Memory B cell (primary cell): ENCODE results near the gene DDTL.
"Not testable (repeated sequence)": the region's sequence is repeated elsewhere in the genome, so short reads cannot be mapped to it uniquely, and the experiment has no call there.

Experiments
- ATAC-seq: fragments of 150-1000 bp; cut with Tn5 transposase; 2 replicates; pipeline ENCODE4 v1.10.0; 2021; ENCODE audit warnings: low read depth, mild to moderate bottlenecking, moderate library complexity
- DNase-seq, 2 donors: peaks; one replicate each; pipeline ENCODE4 v3.0.0; 2022; ENCODE audit warnings: low spot score in 2 of 2
- H3K27ac Mint-ChIP-seq: one replicate; pipeline ENCODE4 v1.8.0; 2022; ENCODE audit warnings: mild to moderate bottlenecking, moderate library complexity, mixed read lengths
- H3K27me3 Mint-ChIP-seq: one replicate; pipeline ENCODE4 v1.8.0; 2022; ENCODE audit warnings: mixed read lengths
- H3K36me3 Mint-ChIP-seq: one replicate; pipeline ENCODE4 v1.8.0; 2022; ENCODE audit warnings: mild to moderate bottlenecking, mixed read lengths
- H3K4me1 Mint-ChIP-seq: one replicate; pipeline ENCODE4 v1.8.0; 2022; ENCODE audit warnings: mixed read lengths
- H3K4me3 Mint-ChIP-seq: one replicate; pipeline ENCODE4 v1.8.0; 2022; ENCODE audit warnings: mild to moderate bottlenecking, moderate library complexity, mixed read lengths
- H3K9me3 Mint-ChIP-seq: one replicate; pipeline ENCODE4 v1.8.0; 2022; ENCODE audit warnings: mixed read lengths

The DDTL gene

GRCh38 chr22:23966568-23966967 lies at the start of gene DDTL:
DDTL (plus strand) TSS chr22:23966888; CDS start chr22:23966915, 27 bp downstream.
- H3K36me3 Mint-ChIP-seq, H3K27me3 Mint-ChIP-seq, H3K4me3 Mint-ChIP-seq, H3K4me1 Mint-ChIP-seq, DNase-seq, H3K27ac Mint-ChIP-seq, H3K9me3 Mint-ChIP-seq: not testable (repeated sequence)
- ATAC-seq, result peak; percentile 94

- H3K36me3 Mint-ChIP-seq, result peaks cover 24% of the 10 kb centered on the region
These were observed 46.4 kb upstream of the DDTL start for GRCh38 chr22:23920267-23920611.

DNA sequence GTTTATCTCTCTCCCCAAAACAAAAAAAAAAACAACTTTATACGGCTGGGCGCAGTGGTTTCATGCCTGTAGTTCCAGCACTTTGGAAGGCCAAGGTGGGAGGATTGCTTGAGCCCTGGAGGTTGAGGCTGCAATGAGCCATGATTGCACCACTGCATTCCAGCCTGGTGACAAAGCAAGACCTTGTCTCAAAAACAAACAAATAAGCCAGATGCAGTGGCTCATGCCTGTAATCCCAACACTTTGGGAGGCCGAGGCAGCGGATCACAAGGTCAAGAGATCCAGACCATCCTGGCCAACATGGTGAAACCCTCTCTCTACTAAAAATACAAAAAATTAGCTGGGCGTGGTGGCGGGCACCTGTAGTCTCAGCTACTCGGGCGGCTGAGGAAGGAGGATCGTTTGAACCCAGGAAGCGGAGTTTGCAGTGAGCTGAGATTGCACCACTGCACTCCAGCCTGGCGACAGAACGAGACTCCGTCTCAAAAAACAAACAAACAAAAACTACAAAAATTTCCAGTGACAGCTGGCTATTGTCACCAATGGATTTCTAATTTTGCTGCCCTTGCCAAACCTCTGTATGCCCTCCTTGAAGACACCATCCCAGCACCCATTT lies 45.0 kb upstream of the DDTL start:
- H3K27ac Mint-ChIP-seq, H3K4me3 Mint-ChIP-seq, H3K27me3 Mint-ChIP-seq, H3K9me3 Mint-ChIP-seq, H3K4me1 Mint-ChIP-seq, ATAC-seq, DNase-seq: not testable (repeated sequence)
- H3K36me3 Mint-ChIP-seq, result peaks cover 26% of the 10 kb centered on the region

More at GRCh38 chr22:23920267-23920611, 46.4 kb upstream of the DDTL start:
- not testable (repeated sequence) for H3K27ac Mint-ChIP-seq, H3K9me3 Mint-ChIP-seq, DNase-seq, H3K27me3 Mint-ChIP-seq, H3K4me3 Mint-ChIP-seq, ATAC-seq, H3K4me1 Mint-ChIP-seq

- Mint-ChIP-seq H3K27me3 (no peaks in the 10 kb centered on the region), H3K36me3 (peaks cover 34% of the 10 kb centered on the region), H3K27ac (no peak overlapping the region), H3K4me1 (peaks cover 4% of the 10 kb centered on the region), H3K4me3 (no peak overlapping the region), H3K9me3 (peaks cover 4% of the 10 kb centered on the region)
- DNase-seq (no peak), ATAC-seq (no peak)
These were observed 43.8 kb upstream of the DDTL start for GRCh38 chr22:23922921-23923320.

- H3K27ac Mint-ChIP-seq, result peak overlapping the region; percentile 38
- no peak overlapping the region for H3K4me3 Mint-ChIP-seq
- ATAC-seq, result no peak
- peaks cover 42% of the 10 kb centered on the region for H3K36me3 Mint-ChIP-seq
- peaks cover 11% of the 10 kb centered on the region for H3K4me1 Mint-ChIP-seq
- peaks cover 4% of the 10 kb centered on the region for H3K9me3 Mint-ChIP-seq
- DNase-seq, result no peak
- no peaks in the 10 kb centered on the region for H3K27me3 Mint-ChIP-seq
These were observed 41.6 kb upstream of the DDTL start for GRCh38 chr22:23925020-23925606.

- ATAC-seq, result no peak
- Mint-ChIP-seq H3K4me3 (no peak overlapping the region), H3K27me3 (no peaks in the 10 kb centered on the region), H3K36me3 (peaks cover 48% of the 10 kb centered on the region), H3K27ac (no peak overlapping the region), H3K4me1 (peaks cover 11% of the 10 kb centered on the region), H3K9me3 (peaks cover 8% of the 10 kb centered on the region)
- no peak for DNase-seq
These were observed 40.1 kb upstream of the DDTL start for GRCh38 chr22:23926561-23926960.

GRCh38 chr22:23938328-23939016 lies 28.2 kb upstream of the DDTL start:
- no peak for ATAC-seq
- no peaks in the 10 kb centered on the region for H3K36me3 Mint-ChIP-seq
- no peak overlapping the region for H3K27ac Mint-ChIP-seq

DNA sequence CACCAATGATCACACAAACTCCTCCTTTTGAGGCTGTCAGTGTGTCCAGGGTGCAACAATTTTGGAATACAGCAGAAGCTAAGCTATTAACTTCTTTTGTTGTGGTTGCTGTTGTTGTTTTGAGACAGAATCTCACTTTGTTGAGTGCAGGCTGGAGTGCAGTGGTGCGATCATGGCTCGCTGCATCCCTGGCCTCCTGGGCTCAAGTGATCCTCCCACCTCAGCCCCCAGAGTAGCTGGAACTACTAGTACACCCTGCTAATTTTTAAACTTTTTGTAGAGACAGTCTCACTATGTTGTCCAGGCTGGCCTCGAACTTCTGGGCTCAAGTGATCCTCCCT lies 27.7 kb upstream of the DDTL start:
- DNase-seq (no peak), ATAC-seq (no peak)
- H3K27me3 Mint-ChIP-seq, result peaks cover 1% of the 10 kb centered on the region
- H3K4me1 Mint-ChIP-seq, result no peaks in the 10 kb centered on the region
- no peaks in the 10 kb centered on the region for H3K36me3 Mint-ChIP-seq
- H3K9me3 Mint-ChIP-seq, result no peaks in the 10 kb centered on the region
- no peak overlapping the region for H3K27ac Mint-ChIP-seq
- no peak overlapping the region for H3K4me3 Mint-ChIP-seq

More at GRCh38 chr22:23938328-23939016, 28.2 kb upstream of the DDTL start:
- no peak overlapping the region for H3K4me3 Mint-ChIP-seq
- peaks cover 1% of the 10 kb centered on the region for H3K27me3 Mint-ChIP-seq
- no peaks in the 10 kb centered on the region for H3K9me3 Mint-ChIP-seq
- DNase-seq, result no peak
- no peaks in the 10 kb centered on the region for H3K4me1 Mint-ChIP-seq

DNA sequence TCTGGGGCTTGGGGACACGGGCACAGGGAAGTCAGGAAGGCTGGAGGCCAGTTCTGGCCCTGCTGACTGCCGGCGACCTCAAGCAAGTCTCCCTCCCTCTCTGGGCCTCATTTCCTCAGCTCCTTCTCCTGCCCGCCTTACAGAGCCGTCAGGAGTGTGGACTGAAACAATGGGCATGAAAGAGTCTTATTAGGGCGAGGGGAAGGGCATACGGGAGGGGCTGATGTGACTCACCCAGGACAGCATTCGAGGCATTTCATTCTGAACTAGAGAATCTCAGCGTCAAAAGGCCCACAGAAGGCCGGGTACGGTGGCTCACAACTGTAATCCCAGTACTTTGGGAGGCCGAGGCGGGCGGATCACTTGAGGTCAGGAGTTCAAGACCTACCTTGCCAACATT lies 26.5 kb upstream of the DDTL start:
- not testable (repeated sequence) for H3K36me3 Mint-ChIP-seq, H3K4me1 Mint-ChIP-seq, H3K27me3 Mint-ChIP-seq, H3K9me3 Mint-ChIP-seq, H3K4me3 Mint-ChIP-seq, ATAC-seq, DNase-seq, H3K27ac Mint-ChIP-seq

GRCh38 chr22:23947391-23947790 lies 19.3 kb upstream of the DDTL start:
- not testable (repeated sequence) for ATAC-seq, H3K27me3 Mint-ChIP-seq, H3K27ac Mint-ChIP-seq, H3K9me3 Mint-ChIP-seq, H3K4me3 Mint-ChIP-seq, H3K4me1 Mint-ChIP-seq, DNase-seq, H3K36me3 Mint-ChIP-seq

DNA sequence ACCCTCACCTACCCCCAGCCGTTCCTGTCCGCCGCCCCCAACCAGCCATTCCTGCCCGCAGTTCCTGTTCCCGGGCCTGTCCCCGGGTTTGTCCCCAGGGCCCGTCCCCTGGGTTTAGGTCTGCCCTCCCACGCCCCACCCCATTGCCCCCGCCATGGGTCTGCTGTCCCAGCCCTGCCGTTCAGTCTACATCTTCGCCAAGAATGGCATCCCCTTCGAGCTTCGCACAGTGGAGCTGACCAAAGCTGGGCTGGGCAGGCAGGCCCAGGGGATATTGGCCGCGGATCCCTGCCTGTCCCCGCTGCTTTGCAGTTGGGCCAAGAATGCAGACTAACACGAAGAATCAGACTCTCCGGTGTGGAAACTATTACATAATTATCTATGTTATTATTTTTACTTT lies 16.9 kb upstream of the DDTL start:
- H3K9me3 Mint-ChIP-seq, H3K4me3 Mint-ChIP-seq, H3K27me3 Mint-ChIP-seq, DNase-seq, H3K4me1 Mint-ChIP-seq, ATAC-seq, H3K27ac Mint-ChIP-seq, H3K36me3 Mint-ChIP-seq: not testable (repeated sequence)

DNA sequence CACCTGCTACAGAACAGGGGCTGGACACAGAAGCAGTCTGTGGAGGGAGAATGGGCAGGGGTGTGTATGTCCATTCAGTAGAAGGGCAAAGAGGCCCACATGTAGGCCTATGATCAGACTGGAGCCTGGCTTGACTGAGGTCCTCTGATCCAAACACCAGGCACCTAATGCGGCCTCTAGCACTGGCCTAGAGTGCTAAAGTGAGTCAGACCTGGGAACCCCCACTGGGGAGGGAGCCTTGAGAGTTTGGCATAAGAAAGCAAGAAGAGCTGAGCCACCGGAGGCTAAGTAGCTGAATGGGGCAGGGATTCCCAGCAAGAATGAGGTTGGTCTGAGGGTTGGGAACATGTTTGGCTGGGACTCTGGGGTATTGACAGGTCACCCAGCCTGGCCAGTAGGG lies 15.3 kb upstream of the DDTL start:
- not testable (repeated sequence) for H3K9me3 Mint-ChIP-seq, H3K4me3 Mint-ChIP-seq, H3K36me3 Mint-ChIP-seq, ATAC-seq, H3K27ac Mint-ChIP-seq, H3K4me1 Mint-ChIP-seq, DNase-seq, H3K27me3 Mint-ChIP-seq

DNA sequence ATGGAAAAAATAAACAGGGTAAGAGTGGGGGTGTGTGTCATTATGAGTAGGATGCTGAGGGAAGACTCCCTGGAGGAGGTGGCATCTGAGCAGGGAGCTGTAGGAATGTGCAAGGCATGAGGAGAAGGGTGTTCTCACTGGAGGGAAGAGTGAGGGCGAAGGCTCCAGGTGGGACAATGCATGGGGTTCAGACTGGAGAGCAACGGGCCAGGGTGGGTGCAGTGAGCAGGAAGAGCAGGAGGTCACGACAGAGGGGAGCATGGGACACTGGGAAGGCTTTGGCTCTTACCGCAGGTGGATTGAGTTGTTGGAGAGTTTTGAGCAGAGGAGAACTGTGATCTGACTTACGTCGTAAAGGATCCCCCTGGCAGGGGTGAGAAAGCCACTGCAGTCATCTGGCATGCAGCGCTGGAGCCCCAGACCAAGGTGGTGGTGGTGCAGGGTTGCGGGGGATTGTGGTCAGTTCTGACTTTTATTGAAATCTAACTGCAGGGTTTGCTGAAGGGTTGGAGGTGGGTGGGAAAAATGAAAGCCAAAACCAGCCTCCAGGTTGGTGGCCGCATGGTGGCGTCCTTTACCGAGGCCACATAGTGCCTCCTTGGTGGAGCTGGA lies 13.8 kb upstream of the DDTL start:
- not testable (repeated sequence) for H3K4me1 Mint-ChIP-seq

GRCh38 chr22:23953485-23953884 lies 13.2 kb upstream of the DDTL start:
- ATAC-seq, H3K4me1 Mint-ChIP-seq, H3K27me3 Mint-ChIP-seq, DNase-seq, H3K36me3 Mint-ChIP-seq, H3K4me3 Mint-ChIP-seq, H3K27ac Mint-ChIP-seq, H3K9me3 Mint-ChIP-seq: not testable (repeated sequence)

More for the DNA sequence above, 13.8 kb upstream of the DDTL start:
- ATAC-seq, DNase-seq, H3K27me3 Mint-ChIP-seq, H3K9me3 Mint-ChIP-seq, H3K27ac Mint-ChIP-seq, H3K4me3 Mint-ChIP-seq, H3K36me3 Mint-ChIP-seq: not testable (repeated sequence)
